ENCODE results near the gene LILRA6. TPM values are rescaled to one million over a fixed set of nuclear protein-coding genes. Genes with fewer than 3 reads are reported as not detected.

Gene LILRA6
- total and polyA plus RNA-seq, 2 of the 13 experiments (the other 11 are each of a cell fraction or from before 2014, with no cell fraction given), result not detected

- POLR2A ChIA-PET, result interaction anchor here (0.6 kb wide), 1 partner anchor 34 kb away, joined by 5 read pairs; no protein-coding TSS in a partner anchor
- intact Hi-C loops (cut with micrococcal nuclease; ENCODE audit: unreplicated experiment), result loop anchor here (2.0 to 5.0 kb wide), 4 partner anchors 19 to 71 kb away; partner anchors contain the start of genes LENG1 and TSEN34
Measured at GRCh38 chr19:54230031-54230430, 12.6 kb downstream of the LILRA6 start.

GRCh38 chr19:54229146-54229545, 13.4 kb downstream of the LILRA6 start:
- FAIRE-seq (no peak), ATAC-seq (no peak), DNase-seq (ENCODE audit: low spot score) (no peak)
- no peaks in the 10 kb centered on the region for H3K36me3 ChIP-seq (replicated peaks in 1 of 2; ENCODE audit: control insufficient read depth in 1 of 2, insufficient read depth in 2 of 2, low read length in 2 of 2)
- no peak overlapping the region for H2AFZ ChIP-seq (ENCODE audit: low read length)
- no peaks in the 10 kb centered on the region for H3K79me2 ChIP-seq (ENCODE audit: insufficient read depth, low read length)
- peaks cover 4% of the 10 kb centered on the region; the same call in 1 of the 2 replicates for H3K9me3 ChIP-seq (ENCODE audit: low read length)
- TF ChIP-seq ZNF30 (CRISPR knock-in tag; IDR thresholded peaks at IDR 0.05) (no peak), ZBTB46 (CRISPR knock-in tag; IDR thresholded peaks at IDR 0.05; ENCODE audit: borderline replicate concordance) (no peak), ZFP36L1 (CRISPR knock-in tag; IDR thresholded peaks at IDR 0.05) (no peak), KMT2B (CRISPR knock-in tag; IDR thresholded peaks at IDR 0.05) (no peak), SP1 (IDR thresholded peaks at IDR 0.05) (no peak), SP1 (CRISPR knock-in tag; IDR thresholded peaks at IDR 0.05) (no peak), MZF1 (CRISPR knock-in tag; IDR thresholded peaks at IDR 0.05; ENCODE audit: borderline replicate concordance) (no peak), ZSCAN9 (CRISPR knock-in tag; IDR thresholded peaks at IDR 0.05; ENCODE audit: borderline replicate concordance) (no peak)
- no peak overlapping the region for H3K4me2 ChIP-seq (ENCODE audit: low read depth, low read length)
- POLR2A ChIA-PET, result no interaction called here
- H3K9ac ChIP-seq (ENCODE audit: insufficient read depth, low read depth, low read length), result no peak overlapping the region
- peaks cover 1 to 19% of the 10 kb centered on the region in 2 experiments; a peak in 3 of 5 replicates for H3K27me3 ChIP-seq (ENCODE audit: control insufficient read depth in 1 of 2, insufficient read depth in 2 of 2, low read length in 2 of 2)
- H3K4me3 ChIP-seq (replicated peaks in 1 of 3; ENCODE audit: insufficient read depth in 1 of 3, low read depth in 2 of 3, low read length in 3 of 3), result no peak overlapping the region
- CTCF ChIA-PET (ENCODE audit: low intra/inter-chr PET ratio, low total read pairs), result no interaction called here
- H4K20me1 ChIP-seq (ENCODE audit: insufficient read depth, low read length), result no peaks in the 10 kb centered on the region
- H3K27ac ChIP-seq (ENCODE audit: extremely low read length, insufficient read depth, low read length), result no peak overlapping the region
- in situ Hi-C loops (cut with HindIII; ENCODE audit: extremely low pct_ligation_motif_present, low pct_unique_long_range_greater_than_20kb), result no loop called here
- BruUV-seq (replicated peaks), result no TSS peak
- intact Hi-C loops (cut with micrococcal nuclease; ENCODE audit: unreplicated experiment), result no loop called here
- WGBS (ENCODE audit: low lambda C conversion rate), result 66% methylated on average over 8 of the region's 8 CpGs
- H3K4me1 ChIP-seq (ENCODE audit: insufficient read depth, low read length), result peaks cover 11% of the 10 kb centered on the region

More at GRCh38 chr19:54230031-54230430, 12.6 kb downstream of the LILRA6 start:
- CTCF ChIA-PET (ENCODE audit: low intra/inter-chr PET ratio, low total read pairs), result interaction anchor here (2.4 kb wide), 1 partner anchor 41 kb away, joined by 7 read pairs; the partner anchor contains the start of gene MBOAT7
- H3K27ac ChIP-seq (ENCODE audit: extremely low read length, insufficient read depth, low read length), result no peak overlapping the region
- H2AFZ ChIP-seq (ENCODE audit: low read length), result no peak overlapping the region
- DNase-seq (ENCODE audit: low spot score), result no peak
- BruUV-seq (replicated peaks), result no TSS peak
- no peak overlapping the region for H3K9ac ChIP-seq (ENCODE audit: insufficient read depth, low read depth, low read length)
- H3K4me3 ChIP-seq (replicated peaks in 1 of 3; ENCODE audit: insufficient read depth in 1 of 3, low read depth in 2 of 3, low read length in 3 of 3), result no peak overlapping the region
- H3K36me3 ChIP-seq (replicated peaks in 1 of 2; ENCODE audit: control insufficient read depth in 1 of 2, insufficient read depth in 2 of 2, low read length in 2 of 2), result no peaks in the 10 kb centered on the region
- no peak for ATAC-seq
- TF ChIP-seq ZNF431 (CRISPR knock-in tag; IDR thresholded peaks at IDR 0.05; ENCODE audit: borderline replicate concordance, low read depth), result no peak
- TF ChIP-seq MLX (CRISPR knock-in tag; IDR thresholded peaks at IDR 0.05), result no peak
- no peak for TF ChIP-seq TAF1 (CRISPR knock-in tag; IDR thresholded peaks at IDR 0.05)
- no peak for TF ChIP-seq ZNF510 (CRISPR knock-in tag; IDR thresholded peaks at IDR 0.05; ENCODE audit: low read depth)
- no peak for TF ChIP-seq ZFP1 (CRISPR knock-in tag; IDR thresholded peaks at IDR 0.05)
- TF ChIP-seq CENPT (CRISPR knock-in tag; IDR thresholded peaks at IDR 0.05; ENCODE audit: low read depth), result no peak
- TF ChIP-seq ZNF747 (CRISPR knock-in tag; IDR thresholded peaks at IDR 0.05; ENCODE audit: borderline replicate concordance), result no peak
- no peak for TF ChIP-seq KLF9 (CRISPR knock-in tag; IDR thresholded peaks at IDR 0.05; ENCODE audit: low read depth)
- TF ChIP-seq ZNF780A (CRISPR knock-in tag; IDR thresholded peaks at IDR 0.05), result no peak
- TF ChIP-seq ZNF674 (CRISPR knock-in tag; IDR thresholded peaks at IDR 0.05; ENCODE audit: low read depth), result no peak
- TF ChIP-seq ZNF44 (CRISPR knock-in tag; IDR thresholded peaks at IDR 0.05), result no peak
- TF ChIP-seq SNAPC5 (CRISPR knock-in tag; IDR thresholded peaks at IDR 0.05; ENCODE audit: borderline replicate concordance), result no peak
- TF ChIP-seq ZNF749 (CRISPR knock-in tag; IDR thresholded peaks at IDR 0.05; ENCODE audit: borderline replicate concordance), result no peak
- 48% methylated on average over 7 of the region's 7 CpGs for WGBS (ENCODE audit: low lambda C conversion rate)
- peaks cover 4% of the 10 kb centered on the region; the same call in 1 of the 2 replicates for H3K9me3 ChIP-seq (ENCODE audit: low read length)
- H4K20me1 ChIP-seq (ENCODE audit: insufficient read depth, low read length), result no peaks in the 10 kb centered on the region
- peaks cover 1 to 19% of the 10 kb centered on the region in 2 experiments; a peak in 3 of 5 replicates for H3K27me3 ChIP-seq (ENCODE audit: control insufficient read depth in 1 of 2, insufficient read depth in 2 of 2, low read length in 2 of 2)
- no peak for FAIRE-seq
- H3K79me2 ChIP-seq (ENCODE audit: insufficient read depth, low read length), result no peaks in the 10 kb centered on the region
- peaks cover 11% of the 10 kb centered on the region for H3K4me1 ChIP-seq (ENCODE audit: insufficient read depth, low read length)
- in situ Hi-C loops (cut with HindIII; ENCODE audit: extremely low pct_ligation_motif_present, low pct_unique_long_range_greater_than_20kb), result no loop called here
- H3K4me2 ChIP-seq (ENCODE audit: low read depth, low read length), result no peak overlapping the region

All from HepG2 (cell line).